Ascending aorta (tissue), 2 donors: ENCODE data around the gene DYSF. TPM values are rescaled to one million over a fixed set of nuclear protein-coding genes. Genes with fewer than 3 reads are reported as not detected.

ENCODE experiments used
- DNase-seq, 2 donors: peaks; one replicate each; pipeline ENCODE4 v3.0.0-alpha.2; 2019; ENCODE audit warnings: low spot score in 2 of 2
- H3K27ac ChIP-seq, 2 donors: fragments of 200-600 bp; sonication (generic); one replicate each; pipeline ENCODE4 v1.5.1; 2016 to 2017; ENCODE audit warnings: mild to moderate bottlenecking in 1 of 2
- H3K27me3 ChIP-seq: fragments of 200-600 bp; sonication (generic); one replicate; pipeline ENCODE4 v1.5.1; 2017
- H3K36me3 ChIP-seq, 2 donors: fragments of 200-600 bp; sonication (generic); one replicate each; pipeline ENCODE4 v1.5.1; 2016
- H3K4me1 ChIP-seq, 2 donors: fragments of 200-600 bp; sonication (generic); one replicate each; pipeline ENCODE4 v1.5.1; 2016 to 2017; ENCODE audit warnings: mild to moderate bottlenecking in 1 of 2
- H3K4me3 ChIP-seq, 2 donors: fragments of 200-600 bp; sonication (generic); one replicate each; pipeline ENCODE4 v1.5.1; 2016 to 2017; ENCODE audit warnings: mild to moderate bottlenecking in 1 of 2
- H3K9me3 ChIP-seq, 2 donors: fragments of 200-600 bp; sonication (generic); one replicate each; pipeline ENCODE4 v1.5.1; 2016
- intact Hi-C: fragments of 100-400 bp; cut with DNase I; formaldehyde crosslinking; loops from one replicate; pipeline ENCODE4 v1.15.1; 2023
- total RNA-seq: library from RNA; depleted of rRNA; stranded (reverse); fragments of >200 nt; gene quantifications from one replicate; pipeline ENCODE4 v1.1.0, GENCODE V29; 2016
- TF ChIP-seq, protein P1 (sequence below), 3 experiments: fragments of 200-600 bp in 2 of 3; fragments of 450-650 bp in 1 of 3; sonication (generic) in 2 of 3; IDR thresholded peaks; one replicate each; pipeline ENCODE4 v1.5.1; 2016 to 2019; ENCODE audit warnings: antibody characterized with exemption in 3 of 3, mild to moderate bottlenecking in 1 of 3, moderate library complexity in 1 of 3

Gene DYSF
- total RNA-seq, 1 donor from 2014 or later, result 58.3 TPM

- Histone ChIP-seq H3K4me3 (no peak overlapping the region), H3K9me3 (no peaks in the 10 kb centered on the region), H3K36me3 (no peaks in the 10 kb centered on the region), H3K4me1 (no peaks in the 10 kb centered on the region), H3K27ac (no peak overlapping the region), H3K27me3 (no peaks in the 10 kb centered on the region)
- TF ChIP-seq, protein P1, sequence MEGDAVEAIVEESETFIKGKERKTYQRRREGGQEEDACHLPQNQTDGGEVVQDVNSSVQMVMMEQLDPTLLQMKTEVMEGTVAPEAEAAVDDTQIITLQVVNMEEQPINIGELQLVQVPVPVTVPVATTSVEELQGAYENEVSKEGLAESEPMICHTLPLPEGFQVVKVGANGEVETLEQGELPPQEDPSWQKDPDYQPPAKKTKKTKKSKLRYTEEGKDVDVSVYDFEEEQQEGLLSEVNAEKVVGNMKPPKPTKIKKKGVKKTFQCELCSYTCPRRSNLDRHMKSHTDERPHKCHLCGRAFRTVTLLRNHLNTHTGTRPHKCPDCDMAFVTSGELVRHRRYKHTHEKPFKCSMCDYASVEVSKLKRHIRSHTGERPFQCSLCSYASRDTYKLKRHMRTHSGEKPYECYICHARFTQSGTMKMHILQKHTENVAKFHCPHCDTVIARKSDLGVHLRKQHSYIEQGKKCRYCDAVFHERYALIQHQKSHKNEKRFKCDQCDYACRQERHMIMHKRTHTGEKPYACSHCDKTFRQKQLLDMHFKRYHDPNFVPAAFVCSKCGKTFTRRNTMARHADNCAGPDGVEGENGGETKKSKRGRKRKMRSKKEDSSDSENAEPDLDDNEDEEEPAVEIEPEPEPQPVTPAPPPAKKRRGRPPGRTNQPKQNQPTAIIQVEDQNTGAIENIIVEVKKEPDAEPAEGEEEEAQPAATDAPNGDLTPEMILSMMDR (IDR thresholded peaks at IDR 0.05), result no peak
- DNase-seq, result peak in 1 of 2 donors; percentile 44
- intact Hi-C loops, result no loop called here
Measured at GRCh38 chr2:71602581-71602980, 149.2 kb downstream of the DYSF start.

- TF ChIP-seq, protein P1 (IDR thresholded peaks at IDR 0.05), result no peak
Measured at GRCh38 chr2:71603311-71603811, 150.0 kb downstream of the DYSF start.

GRCh38 chr2:71603851-71604725 is 150.7 kb downstream of the DYSF start:
- Histone ChIP-seq H3K36me3 (no peaks in the 10 kb centered on the region), H3K27me3 (no peaks in the 10 kb centered on the region), H3K4me3 (no peak overlapping the region), H3K27ac (no peak overlapping the region), H3K9me3 (no peaks in the 10 kb centered on the region), H3K4me1 (no peaks in the 10 kb centered on the region)
- peak in 1 of 2 donors; percentile 60 for DNase-seq
- TF ChIP-seq, protein P1 (IDR thresholded peaks at IDR 0.05), result no peak
- intact Hi-C loops, result no loop called here

More at GRCh38 chr2:71603311-71603811, 150.0 kb downstream of the DYSF start:
- Histone ChIP-seq H3K9me3 (no peaks in the 10 kb centered on the region), H3K36me3 (no peaks in the 10 kb centered on the region), H3K4me1 (no peaks in the 10 kb centered on the region), H3K27ac (no peak overlapping the region), H3K4me3 (no peak overlapping the region), H3K27me3 (no peaks in the 10 kb centered on the region)
- DNase-seq, result peak in 1 of 2 donors; percentile 62
- intact Hi-C loops, result no loop called here

DNA sequence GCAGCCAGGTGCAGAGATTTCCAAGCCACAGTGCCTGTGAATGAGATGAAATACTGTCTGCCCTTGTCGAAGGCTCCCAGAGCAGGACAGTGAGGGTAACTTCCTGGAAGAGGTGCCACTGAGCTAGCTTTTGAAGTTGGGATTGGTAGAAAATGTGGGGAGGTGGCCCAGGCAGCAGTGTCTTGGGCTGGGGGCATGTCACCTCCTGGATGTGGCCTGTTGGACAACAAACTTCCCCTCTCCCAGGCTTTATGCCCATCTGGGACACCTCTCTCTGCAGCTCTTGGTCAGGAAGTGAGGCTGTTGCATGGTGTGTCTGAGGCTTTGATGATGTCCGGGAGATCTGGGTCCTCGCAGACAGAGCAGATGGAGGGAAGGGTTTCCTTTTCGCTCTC is 151.4 kb downstream of the DYSF start:
- intact Hi-C loops, result no loop called here
- DNase-seq, result peak in 1 of 2 donors; percentile 43
- Histone ChIP-seq H3K4me3 (no peak overlapping the region), H3K4me1 (no peaks in the 10 kb centered on the region), H3K36me3 (no peaks in the 10 kb centered on the region), H3K27ac (no peak overlapping the region), H3K9me3 (no peaks in the 10 kb centered on the region), H3K27me3 (no peaks in the 10 kb centered on the region)
- TF ChIP-seq, protein P1 (IDR thresholded peaks at IDR 0.05), result no peak

GRCh38 chr2:71605173-71605641 is 151.8 kb downstream of the DYSF start:
- DNase-seq, result peak in 1 of 2 donors; percentile 48
- Histone ChIP-seq H3K27me3 (no peaks in the 10 kb centered on the region), H3K9me3 (no peaks in the 10 kb centered on the region), H3K36me3 (no peaks in the 10 kb centered on the region), H3K4me1 (no peaks in the 10 kb centered on the region), H3K27ac (no peak overlapping the region), H3K4me3 (no peak overlapping the region)
- intact Hi-C loops, result no loop called here
- TF ChIP-seq, protein P1 (IDR thresholded peaks at IDR 0.05), result no peak
